Calu3 (cell line): ENCODE data around the gene ABTB2. TPM values are rescaled to one million over a fixed set of nuclear protein-coding genes. Genes with fewer than 3 reads are reported as not detected.

Experiments used
- BruUV-seq: library from RNA; stranded (reverse); fragments of 400-500 nt; replicated peaks from 2 replicates; lab custom pipeline; 2021; lab: Mats Ljungman, UMichigan
- CTCF ChIA-PET: fragments of 300-600 bp; sonication (Branson Sonifier 250); formaldehyde crosslinking; loops from one replicate; lab custom pipeline; 2022; ENCODE audit warnings: antibody characterized with exemption; lab: Charles Lee
- DNase-seq: peaks from one replicate; pipeline ENCODE4 v3.0.0; 2022
- H3K27ac Mint-ChIP-seq: one replicate; pipeline ENCODE4 v1.8.0; 2022; ENCODE audit warnings: mixed read lengths; ENCODE audit not compliant: unreplicated experiment
- H3K27me3 Mint-ChIP-seq: one replicate; pipeline ENCODE4 v1.8.0; 2022; ENCODE audit warnings: mixed read lengths; ENCODE audit not compliant: unreplicated experiment
- H3K36me3 Mint-ChIP-seq: one replicate; pipeline ENCODE4 v1.8.0; 2022; ENCODE audit warnings: mild to moderate bottlenecking, moderate library complexity, mixed read lengths; ENCODE audit not compliant: insufficient read depth, unreplicated experiment
- H3K4me1 Mint-ChIP-seq: one replicate; pipeline ENCODE4 v1.8.0; 2022; ENCODE audit warnings: mild to moderate bottlenecking, low read depth, mixed read lengths; ENCODE audit not compliant: unreplicated experiment
- H3K4me3 Mint-ChIP-seq: one replicate; pipeline ENCODE4 v1.8.0; 2022; ENCODE audit warnings: mild to moderate bottlenecking, low read depth, moderate library complexity, mixed read lengths; ENCODE audit not compliant: unreplicated experiment
- H3K9me3 Mint-ChIP-seq: one replicate; pipeline ENCODE4 v1.8.0; 2022; ENCODE audit warnings: low read depth, mixed read lengths; ENCODE audit not compliant: unreplicated experiment
- intact Hi-C: fragments of 100-400 bp; cut with micrococcal nuclease; formaldehyde crosslinking; loops from one replicate; pipeline ENCODE4 v1.10.0; 2022; ENCODE audit not compliant: unreplicated experiment
- total RNA-seq: library from RNA; stranded (reverse); gene quantifications from 2 replicates; pipeline ENCODE4 v1.2.3, GENCODE V29; 2022
- TF ChIP-seq, protein P1 (sequence below): fragments of 200-600 bp; IDR thresholded peaks from one replicate; pipeline ENCODE4 v1.8.0; 2022; ENCODE audit warnings: antibody characterized with exemption; ENCODE audit not compliant: unreplicated experiment

Gene ABTB2
- total RNA-seq, 1 experiment from 2014 or later = 24.8 TPM

DNA sequence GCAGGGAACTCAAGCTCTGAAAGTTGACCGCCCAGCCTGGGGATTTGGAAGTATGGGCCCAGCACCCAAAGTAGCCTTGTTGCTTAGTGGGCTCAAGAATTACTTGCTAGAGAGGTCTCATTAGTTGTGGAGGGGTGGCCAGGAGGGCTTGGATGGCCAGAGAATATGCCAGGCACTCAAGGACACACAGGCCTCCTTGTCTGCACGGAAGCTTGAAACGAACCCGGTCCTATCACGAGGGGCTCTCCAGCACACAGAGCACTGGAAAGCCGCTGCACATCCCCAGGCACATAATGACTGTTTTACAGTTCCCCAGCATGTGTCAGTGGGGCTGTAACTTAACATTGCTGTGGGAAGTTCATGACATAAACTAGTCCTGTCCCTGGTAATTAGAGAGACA lies 196.4 kb downstream of the ABTB2 start:
- Mint-ChIP-seq H3K27ac (no peak overlapping the region), H3K9me3 (no peaks in the 10 kb centered on the region), H3K27me3 (no peaks in the 10 kb centered on the region), H3K4me1 (no peaks in the 10 kb centered on the region), H3K4me3 (no peak overlapping the region), H3K36me3 (peaks cover 49% of the 10 kb centered on the region)
- no peak for DNase-seq
- CTCF ChIA-PET = no interaction called here
- TF ChIP-seq, protein P1, sequence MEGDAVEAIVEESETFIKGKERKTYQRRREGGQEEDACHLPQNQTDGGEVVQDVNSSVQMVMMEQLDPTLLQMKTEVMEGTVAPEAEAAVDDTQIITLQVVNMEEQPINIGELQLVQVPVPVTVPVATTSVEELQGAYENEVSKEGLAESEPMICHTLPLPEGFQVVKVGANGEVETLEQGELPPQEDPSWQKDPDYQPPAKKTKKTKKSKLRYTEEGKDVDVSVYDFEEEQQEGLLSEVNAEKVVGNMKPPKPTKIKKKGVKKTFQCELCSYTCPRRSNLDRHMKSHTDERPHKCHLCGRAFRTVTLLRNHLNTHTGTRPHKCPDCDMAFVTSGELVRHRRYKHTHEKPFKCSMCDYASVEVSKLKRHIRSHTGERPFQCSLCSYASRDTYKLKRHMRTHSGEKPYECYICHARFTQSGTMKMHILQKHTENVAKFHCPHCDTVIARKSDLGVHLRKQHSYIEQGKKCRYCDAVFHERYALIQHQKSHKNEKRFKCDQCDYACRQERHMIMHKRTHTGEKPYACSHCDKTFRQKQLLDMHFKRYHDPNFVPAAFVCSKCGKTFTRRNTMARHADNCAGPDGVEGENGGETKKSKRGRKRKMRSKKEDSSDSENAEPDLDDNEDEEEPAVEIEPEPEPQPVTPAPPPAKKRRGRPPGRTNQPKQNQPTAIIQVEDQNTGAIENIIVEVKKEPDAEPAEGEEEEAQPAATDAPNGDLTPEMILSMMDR = no peak
- intact Hi-C loops = no loop called here
- BruUV-seq = no TSS peak

DNA sequence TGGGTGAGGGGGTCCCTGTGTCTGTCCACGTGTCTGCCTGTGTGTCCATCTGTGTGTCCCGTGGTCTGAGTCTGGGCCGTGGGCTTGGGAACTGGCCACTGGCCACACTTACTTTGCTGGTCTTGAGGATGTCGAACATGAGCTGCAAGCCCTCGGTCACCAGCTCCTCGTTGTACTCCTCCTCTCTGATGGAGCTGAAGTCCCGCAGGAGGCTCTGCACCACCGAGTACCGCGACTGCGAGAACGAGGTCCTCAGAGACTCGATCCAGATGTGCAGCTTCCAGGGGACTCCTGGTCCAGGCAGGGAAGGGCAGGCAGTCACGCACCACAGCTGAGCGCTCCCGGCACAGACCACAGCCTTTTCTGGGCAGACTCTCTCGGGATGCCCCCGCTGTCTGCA lies 197.0 kb downstream of the ABTB2 start:
- DNase-seq = no peak
- Mint-ChIP-seq H3K36me3 (peaks cover 46% of the 10 kb centered on the region), H3K27me3 (no peaks in the 10 kb centered on the region), H3K27ac (no peak overlapping the region), H3K4me1 (no peaks in the 10 kb centered on the region), H3K9me3 (no peaks in the 10 kb centered on the region), H3K4me3 (no peak overlapping the region)
- CTCF ChIA-PET = interaction anchor here (0.7 kb wide), 1 partner anchor 25 kb away, joined by 3 read pairs; no protein-coding TSS in a partner anchor
- intact Hi-C loops = no loop called here
- TF ChIP-seq, protein P1 = no peak
- BruUV-seq = no TSS peak

DNA sequence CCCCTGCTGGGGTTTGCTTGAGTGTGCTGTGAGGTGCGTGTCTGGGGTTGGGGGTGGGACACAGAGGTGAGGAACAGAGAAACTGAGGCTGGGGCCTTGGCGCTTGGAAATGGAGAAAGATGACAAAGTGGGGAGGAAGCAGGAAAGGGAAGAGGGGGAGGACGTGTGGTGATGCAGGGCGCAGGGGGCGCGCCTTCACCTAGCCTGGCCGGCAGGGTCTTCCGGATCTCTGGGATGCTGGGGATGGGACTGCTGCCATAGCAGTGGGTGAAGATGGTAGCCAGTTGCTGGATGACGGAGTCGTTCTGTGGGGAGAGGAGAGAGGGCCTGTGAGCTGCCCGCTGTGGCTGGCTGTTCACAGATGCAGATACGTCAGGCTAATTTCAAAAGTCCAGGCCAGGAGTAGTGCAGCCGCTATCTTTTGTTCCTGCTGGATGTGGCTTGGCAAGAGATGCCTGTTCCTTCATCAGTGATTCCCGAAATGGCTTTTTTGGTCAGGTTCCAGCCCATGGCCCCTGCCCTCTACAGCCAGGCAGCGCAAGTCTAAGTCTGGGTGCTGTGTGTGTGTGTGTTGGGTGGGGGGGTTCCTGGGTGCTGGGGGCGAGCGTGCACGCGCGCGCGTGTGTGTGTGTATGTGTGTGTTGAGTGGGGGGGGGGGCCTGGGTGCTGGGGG lies 197.6 kb downstream of the ABTB2 start:
- TF ChIP-seq, protein P1 = no peak
- Mint-ChIP-seq H3K27ac (peak overlapping the region; percentile 67), H3K4me1 (no peaks in the 10 kb centered on the region), H3K4me3 (peak overlapping the region; percentile 14), H3K27me3 (no peaks in the 10 kb centered on the region), H3K9me3 (no peaks in the 10 kb centered on the region), H3K36me3 (peaks cover 49% of the 10 kb centered on the region)
- CTCF ChIA-PET = interaction anchor here (0.7 kb wide), 1 partner anchor 24 kb away, joined by 3 read pairs; no protein-coding TSS in a partner anchor
- DNase-seq = no peak
- BruUV-seq = no TSS peak
- intact Hi-C loops = no loop called here

DNA sequence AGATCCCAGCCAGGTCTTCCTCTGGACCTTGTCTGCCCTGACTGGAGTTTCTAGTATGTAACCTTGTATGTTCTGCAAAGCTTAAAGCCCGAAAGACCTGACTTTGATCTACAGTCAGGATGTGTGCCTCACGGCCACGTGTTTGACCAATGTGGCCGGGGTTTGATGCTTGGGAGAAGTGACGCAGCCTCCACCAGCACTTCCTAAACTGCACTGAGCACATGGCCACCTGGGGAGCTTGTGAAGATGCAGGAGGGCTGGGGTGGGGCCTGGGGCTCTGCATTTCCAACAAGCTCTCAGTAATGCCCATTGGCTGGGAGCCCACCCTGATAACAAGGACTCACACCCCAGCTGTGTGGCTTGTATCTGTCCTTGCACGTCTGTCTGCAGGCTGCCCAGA lies 199.1 kb downstream of the ABTB2 start:
- no peak for DNase-seq
- H3K36me3 Mint-ChIP-seq = peaks cover 52% of the 10 kb centered on the region
- TF ChIP-seq, protein P1 = no peak
- no peaks in the 10 kb centered on the region for H3K4me1 Mint-ChIP-seq
- no peaks in the 10 kb centered on the region for H3K9me3 Mint-ChIP-seq
- CTCF ChIA-PET = no interaction called here
- H3K27me3 Mint-ChIP-seq = no peaks in the 10 kb centered on the region
- H3K27ac Mint-ChIP-seq = no peak overlapping the region
- BruUV-seq = no TSS peak
- no peak overlapping the region for H3K4me3 Mint-ChIP-seq
- intact Hi-C loops = no loop called here
